MM.1S (cell line): ENCODE results near the gene PCNX1.

Source experiments
- CTCF ChIP-seq: fragments of 300-600 bp; sonication (generic); IDR thresholded peaks from 2 replicates; pipeline ENCODE4 v1.5.1; 2016; ENCODE audit warnings: antibody characterized with exemption, low read length, mixed read lengths
- EZH2 ChIP-seq: fragments of 300-600 bp; sonication (generic); optimal IDR thresholded peaks from 2 replicates; pipeline ENCODE3; 2017; ENCODE audit warnings: low read depth, mild to moderate bottlenecking, antibody characterized with exemption, low read length, mixed read lengths

DNA sequence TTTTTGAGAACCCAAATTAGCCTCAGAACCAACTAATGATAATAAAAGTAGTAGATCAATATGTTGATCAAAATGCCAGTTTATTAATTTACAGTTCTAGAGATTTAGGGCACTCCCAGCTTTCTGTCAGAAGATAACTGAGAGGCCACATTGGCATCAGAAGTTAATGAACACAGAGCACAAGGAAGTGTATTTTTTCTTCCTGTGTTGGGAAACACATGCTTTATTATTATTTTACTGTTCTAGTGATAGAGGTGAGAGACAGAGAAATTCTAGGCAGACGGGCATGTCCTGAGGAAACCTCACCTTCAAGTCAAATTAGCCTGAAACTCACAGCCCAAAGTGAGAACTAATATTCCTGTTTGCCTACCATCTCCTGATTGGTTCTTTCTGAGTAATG is 213.7 kb downstream of the PCNX1 start:
- TF ChIP-seq CTCF (no peak), EZH2 (no peak)
